Lower leg skin (tissue), 4 donors: ENCODE data around the gene PAK6. TPM values are rescaled to one million over a fixed set of nuclear protein-coding genes. Genes with fewer than 3 reads are reported as not detected.

Experiments
- DNase-seq, 2 donors: peaks; one replicate each; pipeline ENCODE4 v3.0.0-alpha.2; 2019; ENCODE audit warnings: low spot score in 2 of 2
- H3K4me3 ChIP-seq: fragments of 200-600 bp; sonication (generic); 2 replicates; pipeline ENCODE4 v1.5.1; 2017; ENCODE audit warnings: mild to moderate bottlenecking, low read depth; ENCODE audit not compliant: poor library complexity, severe bottlenecking
- POLR2A ChIP-seq, 2 donors: fragments of 450-650 bp; IDR thresholded peaks; one replicate each; pipeline ENCODE4 v1.6.1; 2016 to 2017; ENCODE audit warnings: antibody characterized with exemption in 2 of 2, mild to moderate bottlenecking in 1 of 2, moderate library complexity in 1 of 2
- WGBS, 2 donors: methylation state at CpG; one replicate each; pipeline ENCODE4 v1.1.5; 2018; 5-methylcytosine and 5-hydroxymethylcytosine counted together
- intact Hi-C: fragments of 100-400 bp; cut with DNase I; formaldehyde crosslinking; loops from one replicate; pipeline ENCODE4 v1.15.0; 2023; ENCODE audit warnings: low total_unique reads
- total RNA-seq, 4 donors: library from RNA; depleted of rRNA; stranded (reverse); fragments of >200 nt; gene quantifications; one replicate each; pipeline ENCODE4 v1.1.0, GENCODE V29; 2016
- TF ChIP-seq, protein P1 (sequence below), 3 donors: fragments of 450-650 bp; IDR thresholded peaks; one replicate each; pipeline ENCODE4 v1.5.1; 2016; ENCODE audit warnings: antibody characterized with exemption in 3 of 3, mild to moderate bottlenecking in 3 of 3, moderate library complexity in 2 of 3

PAK6 gene
- total RNA-seq, 4 donors from 2014 or later = 48.3 to 83.9 (median 70.4) TPM

DNA sequence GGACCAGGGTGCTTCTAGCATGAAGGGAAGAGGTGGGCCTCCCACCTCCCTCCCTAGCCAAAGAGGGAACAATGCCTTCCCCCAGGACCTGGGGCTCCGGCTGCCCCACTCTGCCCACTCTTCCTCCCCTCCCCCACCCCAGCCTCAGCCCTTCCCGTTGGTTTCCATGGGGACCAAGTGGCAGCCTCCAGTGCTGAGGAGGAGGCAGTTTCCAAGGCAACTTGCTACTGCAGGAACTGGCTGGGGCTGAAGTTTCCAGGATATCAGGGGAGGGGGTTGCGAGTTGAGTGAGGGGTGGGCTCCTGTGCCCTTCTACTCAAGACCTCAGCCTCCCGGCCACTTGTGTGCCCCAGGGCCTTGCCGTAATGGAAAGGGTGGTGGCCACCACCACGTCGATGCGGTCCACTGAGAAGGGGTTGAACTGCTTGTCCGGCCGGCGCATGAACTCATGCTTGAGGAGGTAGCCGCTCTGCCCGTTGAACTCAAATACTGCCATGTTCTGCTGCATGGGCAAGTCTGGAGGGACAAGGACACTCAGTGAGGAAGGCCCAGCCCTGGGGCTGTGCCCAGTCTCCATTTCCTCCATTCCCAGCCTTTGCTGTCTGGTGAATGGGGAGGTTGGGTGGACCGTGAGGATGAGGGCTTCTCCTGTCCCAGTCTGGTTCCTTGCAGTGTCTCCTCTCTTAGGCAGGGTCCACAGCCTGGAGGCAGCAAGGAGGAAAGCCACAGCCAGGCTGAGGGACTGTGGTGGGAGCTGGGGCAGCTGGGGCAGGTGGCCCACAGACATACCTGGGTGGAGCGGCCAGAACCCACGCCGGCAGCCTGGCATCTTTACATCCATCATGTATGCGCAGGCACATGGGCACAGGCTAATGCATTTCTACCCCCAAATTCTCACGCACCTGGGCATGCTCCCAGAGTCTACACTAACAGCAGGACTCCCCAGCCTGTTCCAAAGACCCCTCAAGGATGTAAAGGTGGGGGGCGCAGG is 55.3 kb downstream of the PAK6 start:
- DNase-seq = no peak
- intact Hi-C loops = no loop called here
- no peak for TF ChIP-seq POLR2A (IDR thresholded peaks at IDR 0.05)
- TF ChIP-seq, protein P1, sequence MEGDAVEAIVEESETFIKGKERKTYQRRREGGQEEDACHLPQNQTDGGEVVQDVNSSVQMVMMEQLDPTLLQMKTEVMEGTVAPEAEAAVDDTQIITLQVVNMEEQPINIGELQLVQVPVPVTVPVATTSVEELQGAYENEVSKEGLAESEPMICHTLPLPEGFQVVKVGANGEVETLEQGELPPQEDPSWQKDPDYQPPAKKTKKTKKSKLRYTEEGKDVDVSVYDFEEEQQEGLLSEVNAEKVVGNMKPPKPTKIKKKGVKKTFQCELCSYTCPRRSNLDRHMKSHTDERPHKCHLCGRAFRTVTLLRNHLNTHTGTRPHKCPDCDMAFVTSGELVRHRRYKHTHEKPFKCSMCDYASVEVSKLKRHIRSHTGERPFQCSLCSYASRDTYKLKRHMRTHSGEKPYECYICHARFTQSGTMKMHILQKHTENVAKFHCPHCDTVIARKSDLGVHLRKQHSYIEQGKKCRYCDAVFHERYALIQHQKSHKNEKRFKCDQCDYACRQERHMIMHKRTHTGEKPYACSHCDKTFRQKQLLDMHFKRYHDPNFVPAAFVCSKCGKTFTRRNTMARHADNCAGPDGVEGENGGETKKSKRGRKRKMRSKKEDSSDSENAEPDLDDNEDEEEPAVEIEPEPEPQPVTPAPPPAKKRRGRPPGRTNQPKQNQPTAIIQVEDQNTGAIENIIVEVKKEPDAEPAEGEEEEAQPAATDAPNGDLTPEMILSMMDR (IDR thresholded peaks at IDR 0.05) = no peak
- H3K4me3 ChIP-seq = no peak overlapping the region
- 91% methylated on average over 18 to 19 of the region's 20 CpGs for WGBS, 2 donors

DNA sequence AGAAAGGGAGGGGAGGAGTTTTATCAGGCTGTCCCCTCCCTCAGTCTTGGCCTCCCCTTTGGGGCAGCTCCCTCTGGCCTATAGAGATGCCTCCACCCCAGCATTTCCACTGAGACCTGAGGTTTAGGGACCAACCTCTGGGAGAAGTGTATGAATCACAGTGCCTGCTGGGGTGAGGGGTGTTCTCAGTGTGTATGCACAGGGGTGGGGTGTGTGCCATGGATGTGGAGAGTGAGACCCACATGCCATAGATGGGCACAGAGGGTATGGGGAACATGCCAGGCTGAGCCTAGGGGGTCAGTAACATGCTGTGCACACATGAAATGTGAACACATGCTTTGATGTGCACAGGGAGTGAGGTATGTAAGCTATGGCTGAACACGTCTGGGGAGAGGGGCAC is 56.4 kb downstream of the PAK6 start:
- 85% methylated on average over 1 of the region's 1 CpG for WGBS, 2 donors
- TF ChIP-seq, protein P1 (IDR thresholded peaks at IDR 0.05) = no peak
- TF ChIP-seq POLR2A (IDR thresholded peaks at IDR 0.05) = no peak
- no peak overlapping the region for H3K4me3 ChIP-seq
- no peak for DNase-seq
- intact Hi-C loops = no loop called here

DNA sequence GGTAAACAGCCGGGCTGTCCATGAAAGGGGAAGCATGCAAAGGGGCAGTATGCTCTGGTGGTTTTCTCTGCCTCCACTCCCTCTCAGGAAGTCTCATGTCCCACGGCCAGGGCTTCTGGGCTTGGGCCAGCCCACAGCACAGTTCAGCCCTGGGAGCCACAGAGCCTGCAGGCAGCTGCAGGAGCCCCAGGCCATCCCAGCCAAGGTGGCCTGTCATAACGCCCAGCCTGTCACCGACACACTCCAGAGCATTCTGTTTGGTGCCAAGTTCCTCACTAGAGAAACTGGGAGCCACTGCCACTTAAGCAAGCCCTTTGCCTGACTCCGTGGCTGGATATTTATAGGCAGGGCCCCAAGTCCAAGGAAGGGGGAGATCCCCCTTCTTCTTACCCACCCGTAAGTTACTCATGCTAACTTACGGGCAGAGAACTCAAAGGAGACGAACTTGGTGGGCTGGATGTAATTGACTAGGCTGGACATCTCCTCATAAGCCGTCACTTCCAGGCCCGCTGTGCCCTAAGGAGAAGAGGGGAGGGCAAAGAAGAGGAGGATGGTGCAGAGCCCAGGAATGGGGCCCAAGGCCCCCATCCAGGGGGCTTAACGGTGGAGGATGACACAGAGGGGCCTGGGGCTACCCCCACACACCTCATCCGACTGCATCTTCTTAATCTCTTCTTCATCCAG is 57.2 kb downstream of the PAK6 start:
- intact Hi-C loops = no loop called here
- 68 to 69% methylated on average over 11 to 12 of the region's 12 CpGs for WGBS, 2 donors
- DNase-seq = no peak
- TF ChIP-seq POLR2A (IDR thresholded peaks at IDR 0.05) = no peak
- TF ChIP-seq, protein P1 (IDR thresholded peaks at IDR 0.05) = no peak
- no peak overlapping the region for H3K4me3 ChIP-seq

DNA sequence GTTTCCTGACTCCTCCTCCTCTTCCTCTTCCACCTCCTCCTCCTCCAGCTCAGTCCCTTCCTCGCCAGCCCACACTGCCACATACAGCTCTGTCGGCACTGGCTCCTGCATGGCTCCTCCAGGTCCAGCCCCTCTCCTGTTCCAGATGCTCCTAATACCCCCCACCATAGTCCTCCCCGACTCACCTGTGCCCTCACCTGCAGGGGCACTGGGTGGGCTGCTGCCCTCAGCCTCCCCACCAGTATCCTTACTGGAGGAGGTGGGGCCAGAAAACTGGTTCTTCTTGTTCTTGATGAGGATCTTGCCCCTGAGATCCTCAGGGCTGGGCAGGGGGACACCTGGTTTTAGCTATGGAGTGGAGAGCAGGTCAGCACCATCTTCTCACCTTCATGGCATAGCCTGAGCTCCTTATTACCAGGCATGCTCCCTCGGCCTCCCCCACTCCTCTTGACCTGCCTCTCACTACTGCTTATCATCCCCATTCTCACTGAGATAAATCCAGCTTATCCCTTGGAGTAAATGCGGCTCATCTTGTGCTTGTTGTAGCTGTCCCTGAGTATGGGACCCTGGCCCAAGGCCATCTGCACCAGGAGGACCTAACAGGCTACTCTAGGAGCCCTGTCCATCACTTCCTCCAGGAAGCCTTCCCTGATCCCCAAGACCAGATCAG is 57.8 kb downstream of the PAK6 start:
- intact Hi-C loops = no loop called here
- TF ChIP-seq POLR2A (IDR thresholded peaks at IDR 0.05) = no peak
- TF ChIP-seq, protein P1 (IDR thresholded peaks at IDR 0.05) = no peak
- H3K4me3 ChIP-seq = no peak overlapping the region
- no peak for DNase-seq
- WGBS, 2 donors = 63 to 75% methylated on average over 5 of the region's 5 CpGs

DNA sequence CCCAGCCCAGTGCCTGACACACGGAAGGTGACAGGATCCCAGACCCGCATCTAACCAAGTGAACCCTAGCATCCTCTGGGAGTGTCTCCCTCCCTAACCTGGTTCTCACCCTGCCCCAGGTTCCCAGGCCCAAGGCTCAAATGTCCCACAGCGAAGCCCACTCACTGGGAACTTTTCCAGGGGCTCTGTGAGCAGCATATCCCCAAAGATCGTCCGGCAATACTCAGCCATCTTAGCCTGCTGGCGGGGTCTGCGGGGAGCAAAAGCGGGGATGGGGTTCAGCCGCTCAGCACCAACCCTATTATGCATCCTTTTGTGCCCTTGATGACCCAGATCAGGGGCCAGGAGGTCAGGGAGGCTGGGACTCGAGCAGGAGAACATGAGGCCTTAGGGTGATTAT is 58.5 kb downstream of the PAK6 start:
- DNase-seq = no peak
- intact Hi-C loops = no loop called here
- 94 to 96% methylated on average over 10 of the region's 10 CpGs for WGBS, 2 donors

More for the DNA sequence above, 58.5 kb downstream of the PAK6 start:
- no peak overlapping the region for H3K4me3 ChIP-seq
- TF ChIP-seq, protein P1 (IDR thresholded peaks at IDR 0.05) = no peak
- no peak for TF ChIP-seq POLR2A (IDR thresholded peaks at IDR 0.05)
